ENCODE results near the gene SLC25A42. TPM values are rescaled to one million over a fixed set of nuclear protein-coding genes. Genes with fewer than 3 reads are reported as not detected.
"Not testable (repeated sequence)": the region's sequence is repeated elsewhere in the genome, so short reads cannot be mapped to it uniquely, and the experiment has no call there.

Gene SLC25A42
- total and polyA plus RNA-seq, 7 donors: 4.6 to 40.2 (median 21.3) TPM

DNA sequence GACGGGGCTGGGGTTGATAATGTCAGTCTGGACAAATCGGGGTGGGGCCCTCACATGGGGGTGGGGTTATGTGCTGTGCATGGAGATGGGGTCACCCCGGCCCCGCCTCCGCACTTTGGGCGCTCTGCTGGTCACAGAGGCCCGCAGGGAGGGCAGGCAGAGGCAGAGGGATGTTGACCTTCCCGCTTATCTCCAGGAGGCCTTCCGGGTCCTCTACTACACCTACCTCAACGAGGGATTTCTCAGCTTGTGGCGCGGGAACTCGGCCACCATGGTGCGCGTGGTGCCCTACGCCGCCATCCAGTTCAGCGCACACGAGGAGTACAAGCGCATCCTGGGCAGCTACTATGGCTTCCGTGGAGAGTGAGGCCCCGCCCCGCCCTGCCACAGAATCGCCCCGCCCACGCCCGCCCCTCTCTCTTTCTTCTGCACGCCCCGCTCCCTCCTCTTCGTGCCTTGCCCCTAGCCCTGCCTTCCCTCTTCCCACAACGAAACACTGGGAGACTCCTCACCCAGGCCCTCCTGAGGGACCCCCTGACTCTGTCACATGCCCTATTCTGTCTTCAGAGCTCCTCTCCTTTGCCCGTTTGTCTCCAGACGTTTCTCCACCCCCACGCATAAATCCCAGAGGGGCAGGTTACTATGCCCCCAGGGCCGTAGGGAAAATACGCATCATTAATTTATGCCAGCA is 41.7 kb downstream of the SLC25A42 start:
- H3K4me1 ChIP-seq: peaks cover 16% of the 10 kb centered on the region
- peak overlapping the region; percentile 36 for H3K4me3 ChIP-seq
- peak in 1 of 4 donors; percentile 14 for ATAC-seq
- H3K9me3 ChIP-seq: no peaks in the 10 kb centered on the region
- peaks cover 0 to 41% of the 10 kb centered on the region in 2 donors for H3K36me3 ChIP-seq (ENCODE audit: insufficient read depth in 1 of 2, low read depth in 1 of 2)
- intact Hi-C loops (cut with DNase I): loop anchor here in 1 of 2 donors (5.0 kb wide), 1 partner anchor 48 kb away; no protein-coding TSS in a partner anchor
- 47 to 57% (median 56%) methylated on average over 21 to 36 of the region's 36 CpGs for WGBS, 3 donors
- TF ChIP-seq, protein P1, sequence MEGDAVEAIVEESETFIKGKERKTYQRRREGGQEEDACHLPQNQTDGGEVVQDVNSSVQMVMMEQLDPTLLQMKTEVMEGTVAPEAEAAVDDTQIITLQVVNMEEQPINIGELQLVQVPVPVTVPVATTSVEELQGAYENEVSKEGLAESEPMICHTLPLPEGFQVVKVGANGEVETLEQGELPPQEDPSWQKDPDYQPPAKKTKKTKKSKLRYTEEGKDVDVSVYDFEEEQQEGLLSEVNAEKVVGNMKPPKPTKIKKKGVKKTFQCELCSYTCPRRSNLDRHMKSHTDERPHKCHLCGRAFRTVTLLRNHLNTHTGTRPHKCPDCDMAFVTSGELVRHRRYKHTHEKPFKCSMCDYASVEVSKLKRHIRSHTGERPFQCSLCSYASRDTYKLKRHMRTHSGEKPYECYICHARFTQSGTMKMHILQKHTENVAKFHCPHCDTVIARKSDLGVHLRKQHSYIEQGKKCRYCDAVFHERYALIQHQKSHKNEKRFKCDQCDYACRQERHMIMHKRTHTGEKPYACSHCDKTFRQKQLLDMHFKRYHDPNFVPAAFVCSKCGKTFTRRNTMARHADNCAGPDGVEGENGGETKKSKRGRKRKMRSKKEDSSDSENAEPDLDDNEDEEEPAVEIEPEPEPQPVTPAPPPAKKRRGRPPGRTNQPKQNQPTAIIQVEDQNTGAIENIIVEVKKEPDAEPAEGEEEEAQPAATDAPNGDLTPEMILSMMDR (IDR thresholded peaks at IDR 0.05): no peak
- DNase-seq: peak in 1 of 2 donors; percentile 65
- no peak overlapping the region for H3K27ac ChIP-seq
- no peaks in the 10 kb centered on the region for H3K27me3 ChIP-seq (ENCODE audit: insufficient read depth in 3 of 3, low read length in 2 of 3)

DNA sequence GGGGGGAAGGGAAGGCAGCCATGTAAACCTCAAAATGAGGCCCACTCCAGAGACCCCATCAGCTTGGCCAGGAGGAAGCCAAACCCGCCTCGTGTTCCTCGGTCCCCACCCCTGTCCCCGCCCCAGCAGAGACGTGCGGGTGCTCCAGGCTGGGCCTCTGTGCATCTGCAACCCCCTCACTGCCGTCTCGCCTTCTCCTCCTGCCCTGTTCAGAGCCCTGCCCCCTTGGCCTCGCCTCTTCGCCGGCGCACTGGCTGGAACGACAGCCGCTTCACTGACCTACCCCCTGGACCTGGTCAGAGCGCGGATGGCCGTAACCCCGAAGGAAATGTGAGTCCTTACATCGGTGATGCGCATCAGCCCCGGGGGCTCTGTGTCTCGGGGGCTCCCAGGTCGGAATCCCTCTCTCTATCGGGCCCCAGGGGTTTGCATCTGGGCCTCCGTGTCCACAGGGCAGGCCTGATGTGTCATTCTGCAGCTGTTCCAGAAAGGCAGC is 42.3 kb downstream of the SLC25A42 start:
- TF ChIP-seq, protein P1 (IDR thresholded peaks at IDR 0.05): no peak
- Histone ChIP-seq H3K36me3 (ENCODE audit: insufficient read depth in 1 of 2, low read depth in 1 of 2) (peaks cover 0 to 35% of the 10 kb centered on the region in 2 donors), H3K27ac (no peak overlapping the region), H3K9me3 (no peaks in the 10 kb centered on the region), H3K4me1 (peaks cover 16% of the 10 kb centered on the region), H3K4me3 (peak overlapping the region; percentile 30), H3K27me3 (ENCODE audit: insufficient read depth in 3 of 3, low read length in 2 of 3) (no peaks in the 10 kb centered on the region)
- DNase-seq: no peak
- no peak for ATAC-seq
- intact Hi-C loops (cut with DNase I): loop anchor here in 1 of 2 donors (5.0 kb wide), 1 partner anchor 49 kb away; no protein-coding TSS in a partner anchor
- WGBS, 3 donors: 59 to 69% (median 60%) methylated on average over 23 to 25 of the region's 25 CpGs

DNA sequence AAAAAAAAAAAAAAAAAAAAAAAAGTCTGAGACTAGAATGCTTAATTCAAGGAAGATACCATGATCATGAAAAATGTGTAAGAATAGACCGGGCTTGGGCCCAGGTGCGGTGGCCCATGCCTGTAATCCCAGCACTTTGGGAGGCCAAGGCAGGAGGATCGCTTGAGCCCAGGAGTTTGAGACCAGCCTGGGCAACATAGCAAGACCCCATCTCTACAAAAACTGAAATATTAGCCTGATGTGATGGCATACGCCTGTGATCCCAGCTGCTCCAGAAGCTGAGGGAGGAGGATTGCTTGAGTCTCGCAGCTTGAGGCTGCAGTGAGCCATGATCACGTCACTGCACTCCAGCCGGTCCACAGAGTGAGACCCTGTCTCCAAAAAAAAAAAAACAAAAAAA is 43.1 kb downstream of the SLC25A42 start:
- not testable (repeated sequence) for H3K27ac ChIP-seq; H3K4me3 ChIP-seq; H3K9me3 ChIP-seq; ATAC-seq; H3K27me3 ChIP-seq (ENCODE audit: insufficient read depth in 3 of 3, low read length in 2 of 3); DNase-seq
- Histone ChIP-seq H3K4me1 (peaks cover 16% of the 10 kb centered on the region), H3K36me3 (ENCODE audit: insufficient read depth in 1 of 2, low read depth in 1 of 2) (peaks cover 0 to 28% of the 10 kb centered on the region in 2 donors)
- 93 to 97% (median 96%) methylated on average over 7 of the region's 7 CpGs for WGBS, 3 donors
- intact Hi-C loops (cut with DNase I): loop anchor here in 1 of 2 donors (5.0 kb wide), 1 partner anchor 50 kb away; no protein-coding TSS in a partner anchor

DNA sequence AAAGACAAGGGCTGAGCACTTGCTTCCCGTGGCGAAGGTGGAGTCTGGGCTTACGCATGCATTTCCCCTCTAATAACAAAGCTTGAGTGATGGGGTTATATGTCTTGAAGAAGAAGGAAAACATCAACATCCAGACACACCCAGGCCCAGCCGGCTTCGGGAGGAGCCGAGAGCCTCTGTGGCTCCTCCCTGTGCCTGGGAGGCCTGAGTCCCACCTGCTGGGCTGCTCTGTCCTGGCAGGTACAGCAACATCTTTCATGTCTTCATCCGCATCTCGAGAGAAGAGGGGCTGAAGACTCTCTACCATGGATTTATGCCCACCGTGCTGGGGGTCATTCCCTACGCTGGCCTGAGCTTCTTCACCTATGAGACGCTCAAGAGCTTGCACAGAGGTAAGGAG is 43.9 kb downstream of the SLC25A42 start:
- Histone ChIP-seq H3K9me3 (no peaks in the 10 kb centered on the region), H3K4me3 (no peak overlapping the region), H3K4me1 (peaks cover 16% of the 10 kb centered on the region), H3K36me3 (ENCODE audit: insufficient read depth in 1 of 2, low read depth in 1 of 2) (peaks cover 0 to 27% of the 10 kb centered on the region in 2 donors), H3K27ac (no peak overlapping the region), H3K27me3 (ENCODE audit: insufficient read depth in 3 of 3, low read length in 2 of 3) (no peaks in the 10 kb centered on the region)
- TF ChIP-seq, protein P1 (IDR thresholded peaks at IDR 0.05): no peak
- 83 to 86% (median 85%) methylated on average over 11 of the region's 11 CpGs for WGBS, 3 donors
- ATAC-seq (no peak), DNase-seq (no peak)
- intact Hi-C loops (cut with DNase I): loop anchor here in 1 of 2 donors (5.0 kb wide), 1 partner anchor 50 kb away; no protein-coding TSS in a partner anchor

DNA sequence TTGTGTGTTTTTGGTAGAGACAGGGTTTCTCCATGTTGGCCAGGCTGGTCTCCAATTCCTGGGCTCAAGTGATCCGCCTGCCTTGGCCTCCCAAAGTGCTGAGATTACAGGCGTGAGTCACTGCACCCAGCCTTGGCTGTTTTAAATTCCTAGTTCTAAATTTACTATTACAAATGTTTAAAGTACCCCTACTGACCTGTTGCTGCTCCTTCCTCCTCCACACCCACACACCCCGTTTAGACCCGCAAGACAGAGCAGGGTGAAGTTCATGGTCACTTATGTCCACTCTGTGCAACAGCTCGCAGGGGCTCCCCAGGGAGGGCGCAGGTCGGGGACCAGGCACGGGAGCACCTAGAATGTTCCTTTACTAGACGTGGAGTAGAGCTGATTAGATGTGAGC is 45.8 kb downstream of the SLC25A42 start:
- Histone ChIP-seq H3K27ac (peak overlapping the region; percentile 30), H3K36me3 (ENCODE audit: insufficient read depth in 1 of 2, low read depth in 1 of 2) (peaks cover 0 to 22% of the 10 kb centered on the region in 2 donors), H3K27me3 (ENCODE audit: insufficient read depth in 3 of 3, low read length in 2 of 3) (no peaks in the 10 kb centered on the region), H3K4me3 (no peak overlapping the region), H3K4me1 (peaks cover 16% of the 10 kb centered on the region), H3K9me3 (no peaks in the 10 kb centered on the region)
- WGBS, 3 donors: 43 to 52% (median 48%) methylated on average over 9 of the region's 9 CpGs
- intact Hi-C loops (cut with DNase I): loop anchor here in 1 of 2 donors (5.0 kb wide), 1 partner anchor 52 kb away; no protein-coding TSS in a partner anchor
- TF ChIP-seq, protein P1 (IDR thresholded peaks at IDR 0.05): no peak
- DNase-seq: no peak
- peak; percentile 40 to 69 (median 58) for ATAC-seq

Data from psoas muscle (tissue), 8 donors.